ENCODE data around the gene PTGR3. TPM values are rescaled to one million over a fixed set of nuclear protein-coding genes. Genes with fewer than 3 reads are reported as not detected.

The PTGR3 gene
- total and polyA plus RNA-seq, 2 donors from 2014 or later = 21.1 to 36.8 TPM

DNA sequence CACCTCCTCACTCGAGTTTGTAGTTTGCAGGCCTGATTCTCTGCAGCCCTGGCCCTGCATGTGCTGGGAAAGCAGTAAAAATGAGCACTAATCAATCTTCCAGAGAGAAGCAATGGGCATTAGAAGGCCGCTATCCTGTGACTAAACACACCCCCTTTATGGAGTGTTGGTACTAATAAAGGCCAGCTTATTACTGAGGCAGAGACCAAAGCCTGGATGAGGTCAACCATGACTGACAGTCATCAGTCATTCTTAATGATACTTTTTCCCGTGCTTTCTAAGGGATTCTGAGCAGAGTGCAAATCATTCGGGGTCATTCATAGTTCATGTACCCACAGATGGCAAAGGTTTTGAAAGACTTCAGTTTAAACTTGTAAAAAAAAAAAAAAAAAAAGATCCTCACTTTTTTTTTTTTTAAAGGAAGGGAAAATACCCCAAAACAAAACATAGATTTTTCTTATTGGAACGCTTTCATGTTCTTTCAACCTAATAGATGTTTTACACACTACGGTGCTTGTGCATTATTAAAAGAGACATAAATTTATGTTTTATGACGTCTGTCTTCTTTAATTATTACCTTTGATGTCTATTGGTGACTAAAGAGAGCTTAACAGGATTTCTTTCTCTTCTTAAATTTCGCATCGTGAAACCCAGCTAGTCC is 14.9 kb upstream of the PTGR3 start:
- peaks cover 19 to 43% (median 25%) of the 10 kb centered on the region in 3 donors for H3K4me1 ChIP-seq (ENCODE audit: control insufficient read depth in 2 of 3, insufficient read depth in 2 of 3, low read depth in 1 of 3, low read length in 3 of 3)
- no peaks in the 10 kb centered on the region for H3K36me3 ChIP-seq (ENCODE audit: control insufficient read depth in 2 of 3, insufficient read depth in 3 of 3, low read length in 3 of 3)
- peak in 4 of 5 donors; percentile 76 to 94 (median 86) for DNase-seq
- intact Hi-C loops (cut with DNase I) = no loop called here
- no peaks in the 10 kb centered on the region for H3K9me3 ChIP-seq (ENCODE audit: control insufficient read depth in 2 of 3, insufficient read depth in 1 of 3, low read length in 3 of 3)
- peak overlapping the region in 1 of 3 donors; percentile 21 for H3K9ac ChIP-seq (ENCODE audit: low read length in 3 of 3)
- peak; percentile 68 for FAIRE-seq
- no peak for TF ChIP-seq CTCF (IDR thresholded peaks at IDR 0.05; ENCODE audit: borderline replicate concordance, extremely low read depth, insufficient read depth)
- H3K27me3 ChIP-seq (ENCODE audit: control insufficient read depth, insufficient read depth, low read length) = no peaks in the 10 kb centered on the region
- no peak overlapping the region for H3K27ac ChIP-seq (ENCODE audit: low read depth in 2 of 2, low read length in 2 of 2)
- no peak overlapping the region for H3K4me3 ChIP-seq (ENCODE audit: low read length in 3 of 3)

- Histone ChIP-seq H3K4me1 (ENCODE audit: control insufficient read depth in 2 of 3, insufficient read depth in 2 of 3, low read depth in 1 of 3, low read length in 3 of 3) (peaks cover 20 to 48% (median 21%) of the 10 kb centered on the region in 3 donors), H3K9me3 (ENCODE audit: control insufficient read depth in 2 of 3, insufficient read depth in 1 of 3, low read length in 3 of 3) (no peaks in the 10 kb centered on the region), H3K9ac (ENCODE audit: low read length in 3 of 3) (no peak overlapping the region), H3K36me3 (ENCODE audit: control insufficient read depth in 2 of 3, insufficient read depth in 3 of 3, low read length in 3 of 3) (no peaks in the 10 kb centered on the region), H3K4me3 (ENCODE audit: low read length in 3 of 3) (no peak overlapping the region), H3K27me3 (ENCODE audit: control insufficient read depth, insufficient read depth, low read length) (no peaks in the 10 kb centered on the region), H3K27ac (ENCODE audit: low read depth in 2 of 2, low read length in 2 of 2) (no peak overlapping the region)
- intact Hi-C loops (cut with DNase I) = no loop called here
- FAIRE-seq = no peak
- peak in 1 of 5 donors; percentile 37 for DNase-seq
- TF ChIP-seq CTCF (IDR thresholded peaks at IDR 0.05; ENCODE audit: borderline replicate concordance, extremely low read depth, insufficient read depth) = no peak
Observed at GRCh38 chr18:75222407-75222806, 13.5 kb upstream of the PTGR3 start.

DNA sequence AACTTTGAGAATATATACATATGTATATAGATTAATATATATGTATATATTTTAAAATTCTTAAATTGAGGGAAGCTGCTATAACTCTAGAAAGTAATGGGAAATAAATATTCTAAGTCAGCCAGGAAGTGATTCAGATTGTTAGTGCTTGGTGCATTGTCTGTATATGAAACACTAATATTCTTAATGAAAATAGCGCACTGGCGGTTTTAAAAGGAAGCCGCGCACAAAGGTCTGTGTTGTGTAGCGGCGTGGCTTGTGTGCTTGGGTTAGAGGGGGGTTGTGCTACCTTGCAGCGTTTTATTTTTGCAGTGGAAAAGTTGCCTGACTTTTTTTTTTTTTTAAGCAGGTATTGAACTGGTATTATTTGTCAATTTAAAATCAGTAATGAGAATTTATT is 13.0 kb upstream of the PTGR3 start:
- Histone ChIP-seq H3K27me3 (ENCODE audit: control insufficient read depth, insufficient read depth, low read length) (no peaks in the 10 kb centered on the region), H3K9ac (ENCODE audit: low read length in 3 of 3) (no peak overlapping the region), H3K4me3 (ENCODE audit: low read length in 3 of 3) (no peak overlapping the region), H3K4me1 (ENCODE audit: control insufficient read depth in 2 of 3, insufficient read depth in 2 of 3, low read depth in 1 of 3, low read length in 3 of 3) (peaks cover 19 to 48% (median 19%) of the 10 kb centered on the region in 3 donors), H3K27ac (ENCODE audit: low read depth in 2 of 2, low read length in 2 of 2) (no peak overlapping the region), H3K36me3 (ENCODE audit: control insufficient read depth in 2 of 3, insufficient read depth in 3 of 3, low read length in 3 of 3) (no peaks in the 10 kb centered on the region), H3K9me3 (ENCODE audit: control insufficient read depth in 2 of 3, insufficient read depth in 1 of 3, low read length in 3 of 3) (no peaks in the 10 kb centered on the region)
- intact Hi-C loops (cut with DNase I) = no loop called here
- TF ChIP-seq CTCF (IDR thresholded peaks at IDR 0.05; ENCODE audit: borderline replicate concordance, extremely low read depth, insufficient read depth) = no peak
- FAIRE-seq (no peak), DNase-seq (no peak)

Data from kidney (tissue), 14 donors.